ENCODE results near the gene PHPT1.

Gene PHPT1

DNA sequence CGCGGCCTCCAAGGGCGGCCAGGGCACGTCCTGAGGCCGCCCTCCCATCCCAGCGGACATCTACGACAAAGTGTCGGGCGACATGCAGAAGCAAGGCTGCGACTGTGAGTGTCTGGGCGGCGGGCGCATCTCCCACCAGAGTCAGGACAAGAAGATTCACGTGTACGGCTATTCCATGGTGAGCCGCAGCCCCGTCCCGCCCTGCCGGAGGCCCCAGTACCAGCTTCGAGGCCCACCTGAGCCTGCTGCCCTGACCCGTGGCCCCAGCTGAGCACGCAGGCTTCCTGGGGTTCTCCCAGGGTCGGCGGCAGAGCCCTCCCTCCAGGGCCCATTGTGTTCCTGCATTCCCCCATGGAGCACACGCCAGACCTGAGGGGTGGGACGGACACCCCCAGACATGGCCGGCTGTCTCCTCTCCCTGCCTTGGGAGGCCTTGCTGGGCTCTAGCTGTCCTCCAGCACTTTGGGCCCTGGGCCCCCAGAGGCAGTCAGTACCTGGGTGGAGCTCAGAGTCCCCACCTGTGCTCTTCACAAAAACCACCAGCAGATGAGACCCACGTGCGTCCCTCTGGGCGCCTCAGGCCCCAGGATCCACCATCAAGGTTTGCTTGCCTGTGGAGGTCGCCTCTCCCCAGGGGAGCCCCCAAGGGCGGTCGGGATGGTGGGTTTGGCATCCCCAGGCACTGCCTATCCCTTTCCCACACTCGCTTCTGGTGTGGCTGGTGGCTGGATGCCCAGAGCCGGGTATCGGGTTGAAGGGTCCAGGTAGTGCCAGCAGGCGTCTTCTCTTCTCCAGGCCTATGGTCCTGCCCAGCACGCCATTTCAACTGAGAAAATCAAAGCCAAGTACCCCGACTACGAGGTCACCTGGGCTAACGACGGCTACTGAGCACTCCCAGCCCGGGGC, 1.0 kb downstream of the PHPT1 start:
- DNase-seq: no peak

GRCh38 chr9:136850866-136851775, 1.9 kb downstream of the PHPT1 start:
- DNase-seq: no peak

- DNase-seq: no peak
These were observed 2.9 kb downstream of the PHPT1 start, which contains the start of gene MAMDC4 for GRCh38 chr9:136851941-136852663. Gene MAMDC4 (plus strand): TSS chr9:136852346. CDS start chr9:136852417, 71 bp downstream.

- DNase-seq: no peak
These were observed 3.7 kb downstream of the PHPT1 start for GRCh38 chr9:136852664-136853595.

GRCh38 chr9:136853596-136854112, 4.4 kb downstream of the PHPT1 start:
- DNase-seq: no peak

GRCh38 chr9:136854113-136854841, 5.1 kb downstream of the PHPT1 start:
- DNase-seq: no peak

GRCh38 chr9:136854842-136855460, 5.7 kb downstream of the PHPT1 start:
- no peak for DNase-seq

DNA sequence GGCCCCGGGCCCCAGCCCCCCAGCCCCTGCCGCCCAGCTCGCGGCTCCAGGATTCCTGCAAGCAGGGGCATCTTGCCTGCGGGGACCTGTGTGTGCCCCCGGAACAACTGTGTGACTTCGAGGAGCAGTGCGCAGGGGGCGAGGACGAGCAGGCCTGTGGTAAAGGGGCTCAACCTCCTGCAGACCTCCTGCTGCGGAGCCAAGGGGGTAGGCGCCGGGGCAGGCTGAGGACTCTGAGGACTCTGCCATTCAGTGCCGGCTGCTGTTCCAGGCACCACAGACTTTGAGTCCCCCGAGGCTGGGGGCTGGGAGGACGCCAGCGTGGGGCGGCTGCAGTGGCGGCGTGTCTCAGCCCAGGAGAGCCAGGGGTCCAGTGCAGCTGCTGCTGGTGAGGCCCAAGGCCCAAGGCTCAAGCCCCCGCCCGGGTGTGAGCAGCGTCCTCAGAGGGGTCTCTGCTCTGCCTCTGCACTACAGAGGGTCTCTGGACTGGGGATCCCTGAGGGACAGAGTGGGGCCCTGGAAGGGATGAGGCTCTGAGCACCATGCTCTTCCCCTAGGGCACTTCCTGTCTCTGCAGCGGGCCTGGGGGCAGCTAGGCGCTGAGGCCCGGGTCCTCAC, 6.4 kb downstream of the PHPT1 start:
- DNase-seq: no peak

DNA sequence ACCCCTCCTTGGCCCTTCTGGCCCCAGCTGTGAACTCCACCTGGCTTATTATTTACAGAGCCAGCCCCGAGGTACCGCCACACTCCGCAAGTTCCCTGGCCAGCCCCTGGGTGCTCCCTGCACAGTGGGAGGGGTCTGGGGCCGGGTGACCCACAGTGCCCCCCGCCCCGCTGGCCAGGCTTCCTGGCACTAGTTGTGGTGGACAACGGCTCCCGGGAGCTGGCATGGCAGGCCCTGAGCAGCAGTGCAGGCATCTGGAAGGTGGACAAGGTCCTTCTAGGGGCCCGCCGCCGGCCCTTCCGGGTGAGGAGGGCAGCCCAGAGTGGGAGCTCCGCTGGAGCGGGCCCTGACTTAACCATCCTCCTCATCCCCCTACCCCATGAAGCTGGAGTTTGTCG, 6.9 kb downstream of the PHPT1 start:
- DNase-seq: no peak

DNA sequence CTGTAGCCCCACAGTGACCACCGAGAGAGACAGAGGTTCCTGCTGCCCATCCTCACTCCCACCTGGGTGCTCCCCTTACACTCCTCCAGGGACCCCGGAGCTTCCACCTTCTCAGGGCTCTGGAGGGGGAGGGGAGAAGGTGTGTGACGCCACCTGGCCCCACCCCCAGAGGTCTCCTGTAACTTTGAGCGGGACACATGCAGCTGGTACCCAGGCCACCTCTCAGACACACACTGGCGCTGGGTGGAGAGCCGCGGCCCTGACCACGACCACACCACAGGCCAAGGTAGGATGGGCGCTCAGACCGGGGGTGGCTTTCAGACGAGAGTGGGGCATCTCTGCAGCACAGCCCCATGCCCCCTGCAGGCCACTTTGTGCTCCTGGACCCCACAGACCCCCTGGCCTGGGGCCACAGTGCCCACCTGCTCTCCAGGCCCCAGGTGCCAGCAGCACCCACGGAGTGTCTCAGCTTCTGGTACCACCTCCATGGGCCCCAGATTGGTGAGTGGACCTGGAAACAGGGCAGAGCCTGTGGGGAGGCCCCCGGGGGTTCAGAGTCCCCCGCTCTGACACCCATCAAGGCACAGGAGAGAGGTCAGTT, 7.4 kb downstream of the PHPT1 start:
- DNase-seq: no peak

GRCh38 chr9:136857166-136857565, 8.0 kb downstream of the PHPT1 start:
- DNase-seq: no peak

- DNase-seq: no peak
These were observed 8.6 kb downstream of the PHPT1 start for GRCh38 chr9:136857581-136858412.

DNA sequence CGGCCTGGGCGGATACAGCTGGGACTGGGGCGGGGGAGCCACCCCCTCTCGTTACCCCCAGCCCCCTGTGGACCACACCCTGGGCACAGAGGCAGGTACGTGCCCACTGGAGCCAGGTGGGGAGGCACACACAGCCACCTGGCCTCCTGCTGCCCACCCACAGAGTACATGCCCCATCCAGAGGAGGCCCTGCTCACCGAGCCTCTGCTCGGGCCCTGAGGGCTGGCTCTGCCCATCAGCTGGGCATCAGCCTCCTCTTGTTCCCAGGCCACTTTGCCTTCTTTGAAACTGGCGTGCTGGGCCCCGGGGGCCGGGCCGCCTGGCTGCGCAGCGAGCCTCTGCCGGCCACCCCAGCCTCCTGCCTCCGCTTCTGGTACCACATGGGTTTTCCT, 9.2 kb downstream of the PHPT1 start:
- no peak for DNase-seq

- no peak for DNase-seq
These were observed 9.9 kb downstream of the PHPT1 start for GRCh38 chr9:136858844-136859757.

GRCh38 chr9:136860529-136860928, 11.3 kb downstream of the PHPT1 start:
- no peak for DNase-seq

- no peak for DNase-seq
These were observed 12.0 kb downstream of the PHPT1 start for GRCh38 chr9:136860933-136861873.
